Measurements from ENCODE around the gene KICS2. TPM values are rescaled to one million over a fixed set of nuclear protein-coding genes. Genes with fewer than 3 reads are reported as not detected.

KICS2 gene
- total and polyA plus RNA-seq, 2 donors (not counting 3 experiments of a cell fraction or from before 2014, with no cell fraction given): 1.6 to 3.2 TPM

GRCh38 chr12:64229796-64230195 lies 7.7 kb upstream of the KICS2 start:
- Histone ChIP-seq H3K4me1 (ENCODE audit: control insufficient read depth, extremely low read depth, insufficient read depth, low read length) (no peaks in the 10 kb centered on the region), H2AFZ (ENCODE audit: low read depth, low read length) (no peak overlapping the region), H3K36me3 (ENCODE audit: control insufficient read depth in 2 of 2, extremely low read depth in 1 of 2, insufficient read depth in 2 of 2, low read length in 2 of 2) (no peaks in the 10 kb centered on the region), H3K27me3 (ENCODE audit: control insufficient read depth in 2 of 2, insufficient read depth in 2 of 2, low read length in 2 of 2) (no peaks in the 10 kb centered on the region), H3K9me1 (replicated peaks; ENCODE audit: control insufficient read depth, extremely low read depth, insufficient read depth, low read length) (no peaks in the 10 kb centered on the region), H3K4me2 (ENCODE audit: insufficient read depth, low read length) (no peak overlapping the region), H3K4me3 (replicated peaks in 1 of 3; ENCODE audit: insufficient read depth in 1 of 3, low read depth in 1 of 3, low read length in 3 of 3) (no peak overlapping the region), H3K9me3 (replicated peaks; ENCODE audit: control insufficient read depth, insufficient read depth, low read length) (no peaks in the 10 kb centered on the region), H3K9ac (replicated peaks; ENCODE audit: extremely low read depth, insufficient read depth, low read length) (no peak overlapping the region), H3K27ac (ENCODE audit: insufficient read depth, low read depth, low read length) (no peak overlapping the region), H3K79me2 (ENCODE audit: control insufficient read depth, insufficient read depth, low read length) (no peaks in the 10 kb centered on the region), H4K20me1 (replicated peaks; ENCODE audit: control insufficient read depth, extremely low read depth, insufficient read depth, low read length) (no peaks in the 10 kb centered on the region)
- dilution Hi-C loops (cut with MboI; ENCODE audit: extremely low pct_ligation_motif_present, low sequenced_read_pairs) (no loop called here), intact Hi-C loops (cut with micrococcal nuclease) (no loop called here)
- CTCF ChIA-PET: interaction anchor here (1.1 to 1.2 kb wide), 2 partner anchors 15 to 315 kb away, joined by 3 read pairs; no protein-coding TSS in a partner anchor
- DNase-seq (ENCODE audit: low read depth, low spot score) (no peak), FAIRE-seq (no peak)
- TF ChIP-seq POLR2AphosphoS5 (IDR thresholded peaks at IDR 0.05; ENCODE audit: insufficient read depth, low read depth, low read length) (no peak), JUN (IDR thresholded peaks at IDR 0.05; ENCODE audit: borderline replicate concordance, insufficient read depth, insufficient read length, low read depth) (no peak), POLR2A (IDR thresholded peaks at IDR 0.05; ENCODE audit: low read depth, low read length) (no peak), GATA2 (IDR thresholded peaks at IDR 0.05; ENCODE audit: insufficient read depth, insufficient read length, low read depth, low read length) (no peak), FOS (IDR thresholded peaks at IDR 0.05; ENCODE audit: borderline replicate concordance, insufficient read depth, low read length) (no peak), EZH2 (IDR thresholded peaks at IDR 0.05; ENCODE audit: borderline replicate concordance, low read depth, low read length, severe bottlenecking) (no peak), MAX (IDR thresholded peaks at IDR 0.05; ENCODE audit: insufficient read depth, insufficient read length) (no peak), MYC (IDR thresholded peaks at IDR 0.05; ENCODE audit: low read depth, low read length) (no peak), CTCF (IDR thresholded peaks at IDR 0.05; ENCODE audit: extremely low read depth in 1 of 2, insufficient read depth in 1 of 2, low read depth in 1 of 2, low read length in 2 of 2) (no peak)
- BruUV-seq (replicated peaks): no TSS peak
- POLR2A ChIA-PET: interaction anchor here (0.6 kb wide), 1 partner anchor 12 kb away, joined by 3 read pairs; no protein-coding TSS in a partner anchor

Data from endothelial cell of umbilical vein (primary cell).